Endothelial cell (in vitro differentiated cells): ENCODE data around the gene HDX. TPM values are rescaled to one million over a fixed set of nuclear protein-coding genes. Genes with fewer than 3 reads are reported as not detected.
"Not testable (repeated sequence)": the region's sequence is repeated elsewhere in the genome, so short reads cannot be mapped to it uniquely, and the experiment has no call there.

Experiments
- DNase-seq: peaks from one replicate; pipeline ENCODE4 v3.0.0; 2021; ENCODE audit warnings: low spot score
- H3K27ac Mint-ChIP-seq: one replicate; pipeline ENCODE4 v1.8.0; 2021; ENCODE audit warnings: mixed read lengths, inconsistent platforms; ENCODE audit not compliant: unreplicated experiment
- H3K27me3 Mint-ChIP-seq: one replicate; pipeline ENCODE4 v1.8.0; 2021; ENCODE audit warnings: mild to moderate bottlenecking, moderate library complexity, mixed read lengths, inconsistent platforms; ENCODE audit not compliant: unreplicated experiment
- H3K36me3 Mint-ChIP-seq: one replicate; pipeline ENCODE4 v1.8.0; 2021; ENCODE audit warnings: mild to moderate bottlenecking, low read depth, mixed read lengths, inconsistent platforms; ENCODE audit not compliant: unreplicated experiment
- H3K4me1 Mint-ChIP-seq: one replicate; pipeline ENCODE4 v1.8.0; 2021; ENCODE audit warnings: mild to moderate bottlenecking, mixed read lengths, inconsistent platforms; ENCODE audit not compliant: unreplicated experiment
- H3K4me3 Mint-ChIP-seq: one replicate; pipeline ENCODE4 v1.8.0; 2021; ENCODE audit warnings: mild to moderate bottlenecking, mixed read lengths, inconsistent platforms; ENCODE audit not compliant: unreplicated experiment
- H3K9me3 Mint-ChIP-seq: one replicate; pipeline ENCODE4 v1.8.0; 2021; ENCODE audit warnings: mixed read lengths, inconsistent platforms; ENCODE audit not compliant: unreplicated experiment
- long read RNA-seq: library from polyadenylated mRNA; unstranded; transcript quantifications from one replicate; pipeline ENCODE4 v2.0.0, GENCODE V29; 2020; ENCODE audit not compliant: unreplicated experiment
- total RNA-seq: library from RNA; stranded (reverse); fragmentation: NEBNext Ultra II Directional; extraction: Animal tissue kit (Norgen Biotek cat#: 25700); gene quantifications from one replicate; pipeline ENCODE4 v1.2.1, GENCODE V29; 2021; ENCODE audit not compliant: unreplicated experiment
- TF ChIP-seq, protein P1 (sequence below): fragments of 200-600 bp; sonication (generic); IDR thresholded peaks from one replicate; pipeline ENCODE4 v1.5.0; 2021; ENCODE audit warnings: antibody characterized with exemption; ENCODE audit not compliant: unreplicated experiment

Gene HDX
- total RNA-seq, result 9.4 TPM
- long read RNA-seq, full-length matches to known transcripts, result 2 of 5 reads
- long read RNA-seq, partial matches to known transcripts, result 1 of 5 reads
- long read RNA-seq, other reads (novel, unspliced or antisense), result 2 of 5 reads

DNA sequence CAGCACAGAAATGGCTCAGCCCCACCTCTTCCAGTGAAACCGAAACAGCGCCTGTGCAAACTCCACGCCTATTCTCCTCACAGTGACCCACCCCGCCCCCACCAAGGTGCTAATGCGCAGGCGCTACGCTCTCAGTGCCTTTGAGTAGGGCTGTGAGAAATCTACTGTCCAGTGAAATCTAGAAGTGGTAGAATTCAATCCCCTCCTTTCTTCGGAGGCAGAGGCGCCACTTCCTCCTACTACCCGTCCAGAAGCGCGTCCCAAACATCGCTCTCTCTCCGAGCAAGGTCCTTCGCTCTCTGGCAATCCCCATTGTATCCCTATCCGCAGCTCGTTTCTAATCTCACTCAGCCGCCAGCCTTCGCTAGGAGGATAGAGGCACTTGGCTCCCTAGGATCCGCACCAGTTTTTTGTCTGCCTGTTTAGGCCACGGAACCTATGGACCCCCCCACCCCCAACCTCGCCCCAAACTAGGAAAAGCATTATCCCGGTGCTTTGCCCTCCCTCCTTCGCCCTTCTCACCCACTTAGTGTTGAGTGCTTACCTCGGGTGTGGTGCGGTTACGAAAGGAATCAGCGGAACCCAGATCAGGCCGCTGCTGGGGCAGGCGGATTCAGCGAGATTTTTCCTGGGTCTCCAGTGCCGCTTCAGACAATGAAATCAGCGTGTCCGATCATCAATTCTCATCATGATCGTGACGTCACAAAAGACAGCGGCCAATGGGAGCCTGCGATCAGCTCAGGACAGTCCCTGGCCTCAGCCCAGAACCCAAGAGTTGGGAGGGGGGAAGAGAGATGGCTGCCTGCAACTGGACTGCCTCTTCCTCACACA lies at the start of gene HDX:
Gene HDX, minus strand, starts transcription at position 656 of the 831 bp plus-strand sequence. CDS start 27,056 bp downstream, outside the sequence.
- peak within 1 kb of the TSS; percentile 93 for H3K4me3 Mint-ChIP-seq
- no peaks in the 10 kb centered on the region for H3K9me3 Mint-ChIP-seq
- no peaks in the 10 kb centered on the region for H3K36me3 Mint-ChIP-seq
- peak within 1 kb of the TSS; percentile 97 for H3K27ac Mint-ChIP-seq
- DNase-seq, result peak; percentile 73
- peaks cover 3% of the 10 kb centered on the region for H3K27me3 Mint-ChIP-seq
- H3K4me1 Mint-ChIP-seq, result peaks cover 7% of the 10 kb centered on the region
- TF ChIP-seq, protein P1, sequence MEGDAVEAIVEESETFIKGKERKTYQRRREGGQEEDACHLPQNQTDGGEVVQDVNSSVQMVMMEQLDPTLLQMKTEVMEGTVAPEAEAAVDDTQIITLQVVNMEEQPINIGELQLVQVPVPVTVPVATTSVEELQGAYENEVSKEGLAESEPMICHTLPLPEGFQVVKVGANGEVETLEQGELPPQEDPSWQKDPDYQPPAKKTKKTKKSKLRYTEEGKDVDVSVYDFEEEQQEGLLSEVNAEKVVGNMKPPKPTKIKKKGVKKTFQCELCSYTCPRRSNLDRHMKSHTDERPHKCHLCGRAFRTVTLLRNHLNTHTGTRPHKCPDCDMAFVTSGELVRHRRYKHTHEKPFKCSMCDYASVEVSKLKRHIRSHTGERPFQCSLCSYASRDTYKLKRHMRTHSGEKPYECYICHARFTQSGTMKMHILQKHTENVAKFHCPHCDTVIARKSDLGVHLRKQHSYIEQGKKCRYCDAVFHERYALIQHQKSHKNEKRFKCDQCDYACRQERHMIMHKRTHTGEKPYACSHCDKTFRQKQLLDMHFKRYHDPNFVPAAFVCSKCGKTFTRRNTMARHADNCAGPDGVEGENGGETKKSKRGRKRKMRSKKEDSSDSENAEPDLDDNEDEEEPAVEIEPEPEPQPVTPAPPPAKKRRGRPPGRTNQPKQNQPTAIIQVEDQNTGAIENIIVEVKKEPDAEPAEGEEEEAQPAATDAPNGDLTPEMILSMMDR, result no peak

- H3K27ac Mint-ChIP-seq, H3K4me1 Mint-ChIP-seq, DNase-seq, H3K27me3 Mint-ChIP-seq, H3K4me3 Mint-ChIP-seq, H3K9me3 Mint-ChIP-seq: not testable (repeated sequence)
- H3K36me3 Mint-ChIP-seq, result peaks cover 11% of the 10 kb centered on the region
These were observed 39.1 kb upstream of the HDX start for GRCh38 chrX:84541315-84541714.

- not testable (repeated sequence) for H3K4me3 Mint-ChIP-seq, H3K36me3 Mint-ChIP-seq, H3K4me1 Mint-ChIP-seq, H3K9me3 Mint-ChIP-seq, H3K27ac Mint-ChIP-seq, H3K27me3 Mint-ChIP-seq, DNase-seq
These were observed 35.4 kb upstream of the HDX start for GRCh38 chrX:84537627-84538026.

- TF ChIP-seq, protein P1, result no peak
- Mint-ChIP-seq H3K4me1 (peaks cover 4% of the 10 kb centered on the region), H3K27ac (no peak overlapping the region), H3K9me3 (no peaks in the 10 kb centered on the region), H3K36me3 (peaks cover 25% of the 10 kb centered on the region), H3K4me3 (no peak overlapping the region), H3K27me3 (no peaks in the 10 kb centered on the region)
- DNase-seq, result no peak
These were observed 13.8 kb downstream of the HDX start for GRCh38 chrX:84488426-84488825.

- Mint-ChIP-seq H3K4me1 (peaks cover 4% of the 10 kb centered on the region), H3K27ac (no peak overlapping the region), H3K27me3 (no peaks in the 10 kb centered on the region), H3K9me3 (no peaks in the 10 kb centered on the region), H3K4me3 (peak overlapping the region; percentile 51), H3K36me3 (peaks cover 31% of the 10 kb centered on the region)
- TF ChIP-seq, protein P1, result no peak
- no peak for DNase-seq
These were observed 14.6 kb downstream of the HDX start for GRCh38 chrX:84487365-84488353.
